HG02870 (cell line): ENCODE data around the gene ROPN1B.

Experiments used
- ATAC-seq: cut with Tn5 transposase; IDR thresholded peaks from one replicate; pipeline ENCODE4 v1.9.1; 2021; ENCODE audit warnings: mild to moderate bottlenecking, moderate library complexity; ENCODE audit not compliant: unreplicated experiment

The ROPN1B gene

GRCh38 chr3:126026277-126026751 lies 57.3 kb downstream of the ROPN1B start:
- no peak for ATAC-seq

- ATAC-seq, result no peak
Observed at GRCh38 chr3:126026761-126027160, 57.8 kb downstream of the ROPN1B start.

GRCh38 chr3:126028096-126028495 lies 59.1 kb downstream of the ROPN1B start:
- no peak for ATAC-seq

GRCh38 chr3:126029241-126029640 lies 60.3 kb downstream of the ROPN1B start:
- no peak for ATAC-seq

- ATAC-seq, result no peak
Observed at GRCh38 chr3:126030455-126030854, 61.5 kb downstream of the ROPN1B start.

GRCh38 chr3:126031981-126032471 lies 63.0 kb downstream of the ROPN1B start:
- no peak for ATAC-seq
